Measurements from ENCODE around the gene DIRAS2.
"Not testable (repeated sequence)": the region's sequence is repeated elsewhere in the genome, so short reads cannot be mapped to it uniquely, and the experiment has no call there.

DIRAS2 gene, protein sequence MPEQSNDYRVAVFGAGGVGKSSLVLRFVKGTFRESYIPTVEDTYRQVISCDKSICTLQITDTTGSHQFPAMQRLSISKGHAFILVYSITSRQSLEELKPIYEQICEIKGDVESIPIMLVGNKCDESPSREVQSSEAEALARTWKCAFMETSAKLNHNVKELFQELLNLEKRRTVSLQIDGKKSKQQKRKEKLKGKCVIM

DNA sequence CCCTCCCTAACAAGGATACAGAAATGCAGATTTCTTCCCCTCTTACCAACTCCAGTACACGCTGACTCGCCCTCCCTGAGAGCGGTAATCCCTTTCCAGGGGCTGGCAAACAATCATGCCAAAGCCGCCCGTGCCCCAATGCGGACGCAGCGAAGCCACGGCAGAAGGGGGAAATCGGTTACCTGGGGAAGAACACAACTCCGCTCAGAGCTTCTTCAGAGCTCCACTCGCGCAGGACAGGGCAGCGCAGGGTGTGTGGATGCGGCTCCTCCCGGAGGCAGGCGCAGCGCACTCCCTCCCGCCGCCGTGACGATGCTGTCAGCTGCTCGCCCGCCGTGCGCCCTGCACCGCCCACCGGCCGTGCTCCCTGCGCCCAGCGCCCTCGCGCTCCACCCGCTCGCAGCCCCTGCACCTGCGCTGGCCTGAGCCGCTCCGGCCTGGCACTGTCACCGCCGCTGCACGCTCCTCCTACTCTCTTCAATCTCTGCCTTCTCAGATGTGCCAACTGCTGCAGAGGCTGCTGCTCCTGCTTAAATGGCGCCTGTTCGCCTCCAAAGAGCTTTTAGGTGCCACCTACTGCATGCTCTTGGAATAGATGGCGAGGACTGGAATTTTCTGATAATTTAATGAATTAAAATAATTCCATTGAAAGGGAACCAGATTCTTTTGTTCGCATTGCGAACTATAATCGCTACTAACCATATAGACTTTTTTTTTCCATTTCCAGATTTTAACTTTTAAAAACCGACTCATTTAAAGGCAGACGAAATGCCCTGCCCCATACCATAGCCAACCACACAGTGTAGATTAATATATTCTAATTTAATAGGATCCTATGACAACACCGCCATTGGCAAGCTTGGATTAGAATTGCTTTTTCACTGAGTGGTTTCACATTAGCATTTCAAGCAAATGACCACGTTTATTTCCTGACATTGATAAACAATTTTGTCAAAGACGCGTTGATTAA lies at the start of gene DIRAS2:
Gene DIRAS2 (minus strand): TSS at position 255 of the 970 bp plus-strand sequence. CDS start 28,997 bp downstream, outside the sequence.
- peak; percentile 81 for DNase-seq (ENCODE audit: low spot score)

- DNase-seq (ENCODE audit: low spot score), result no peak
These were observed 42.1 kb upstream of the DIRAS2 start for GRCh38 chr9:90684736-90685135.

- no peak for DNase-seq (ENCODE audit: low spot score)
These were observed 41.5 kb upstream of the DIRAS2 start for GRCh38 chr9:90684106-90684505.

- DNase-seq (ENCODE audit: low spot score), result no peak
These were observed 37.9 kb upstream of the DIRAS2 start for GRCh38 chr9:90680534-90680933.

DNA sequence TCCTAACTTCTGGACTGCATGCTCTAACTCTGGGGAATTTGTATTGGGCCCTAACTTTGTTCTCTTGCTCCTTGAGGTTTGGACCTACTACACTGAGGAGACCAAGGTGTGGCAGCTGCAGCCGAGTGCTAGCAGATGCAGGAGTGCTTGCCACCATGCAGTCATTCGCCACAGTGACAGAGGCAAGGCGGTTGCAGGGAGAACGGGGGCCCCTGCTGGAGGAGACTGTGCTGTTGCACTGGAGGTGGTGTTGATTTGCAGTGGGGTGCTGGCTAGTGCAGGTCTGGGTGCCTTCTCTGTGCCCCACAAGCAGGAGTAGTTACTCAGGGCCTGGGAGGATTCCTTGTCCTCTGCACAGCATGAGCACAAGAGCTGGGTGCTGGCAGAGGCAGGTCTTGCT lies 22.4 kb upstream of the DIRAS2 start:
- DNase-seq (ENCODE audit: low spot score), result no peak

DNA sequence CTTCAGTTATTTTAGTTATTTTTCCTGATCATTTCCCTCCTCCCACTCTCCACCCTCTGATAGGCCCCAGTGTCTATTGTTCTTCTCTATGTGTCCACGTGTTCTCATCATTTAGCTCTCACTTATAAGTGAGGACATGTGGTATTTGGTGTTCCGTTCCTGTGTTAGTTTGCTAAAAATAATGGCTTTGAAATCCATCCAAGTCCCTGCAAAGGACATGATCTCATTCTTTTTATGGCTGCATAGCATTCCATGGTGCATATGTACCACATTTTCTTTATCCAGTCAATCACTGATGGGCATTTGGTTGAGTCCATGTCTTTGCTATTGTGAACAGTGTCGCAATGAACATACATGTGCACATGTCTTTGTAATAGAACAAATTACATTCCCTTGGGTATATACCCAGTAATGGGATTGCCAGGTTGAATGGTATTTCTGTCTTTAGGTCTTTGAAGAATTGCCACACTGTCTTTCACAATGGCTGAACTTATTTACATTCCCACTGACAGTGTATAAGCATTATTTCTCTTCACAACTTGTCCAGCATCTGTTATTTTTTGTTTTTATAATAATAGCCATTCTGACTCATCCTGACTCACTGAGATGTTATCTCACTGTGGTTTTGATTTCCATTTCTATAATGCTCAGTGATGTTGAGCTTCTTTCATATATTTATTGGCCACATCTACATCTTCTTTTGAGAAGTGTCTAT lies 17.2 kb upstream of the DIRAS2 start:
- no peak for DNase-seq (ENCODE audit: low spot score)

- DNase-seq (ENCODE audit: low spot score), result no peak
These were observed 16.2 kb upstream of the DIRAS2 start for GRCh38 chr9:90658783-90659182.

DNA sequence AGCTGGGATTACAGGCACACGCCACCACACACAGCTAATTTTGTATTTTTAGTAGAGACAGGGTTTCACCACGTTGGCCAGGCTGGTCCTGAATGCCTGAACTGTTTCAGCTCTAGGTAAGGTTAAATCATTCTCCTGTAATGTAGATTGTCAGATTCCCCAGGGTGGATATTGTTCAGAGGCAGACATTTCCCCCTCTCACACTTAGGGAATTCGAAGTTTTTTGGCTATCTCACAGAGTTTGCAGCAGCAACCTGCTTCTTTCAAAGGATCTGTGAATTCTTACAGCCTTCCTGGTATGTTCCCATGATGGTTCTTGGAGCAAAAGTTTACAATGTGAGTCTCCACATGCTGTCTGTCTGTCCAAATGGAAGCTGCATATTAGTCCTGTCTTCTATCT lies 15.6 kb upstream of the DIRAS2 start:
- DNase-seq (ENCODE audit: low spot score), result no peak

DNA sequence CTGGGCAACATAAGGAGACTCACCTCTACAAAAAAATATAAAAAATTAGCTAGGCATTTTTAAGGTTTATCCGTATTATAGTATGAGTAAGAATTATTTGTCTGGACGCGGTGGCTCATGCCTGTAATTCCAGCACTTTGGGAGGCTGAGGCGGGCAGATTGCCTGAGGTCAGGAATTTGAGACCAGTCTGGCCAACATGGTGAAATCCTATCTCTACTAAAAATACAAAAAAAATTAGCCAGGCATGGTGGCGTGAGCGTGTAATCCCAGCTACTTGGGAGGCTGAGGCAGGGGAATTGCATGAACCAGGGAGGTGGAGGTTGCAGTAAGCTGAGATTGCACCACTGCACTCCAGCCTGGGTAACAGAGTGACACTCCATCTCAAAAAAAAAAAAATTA lies 14.3 kb upstream of the DIRAS2 start:
- DNase-seq (ENCODE audit: low spot score), result not testable (repeated sequence)

GRCh38 chr9:90651246-90651645 lies 8.6 kb upstream of the DIRAS2 start:
- no peak for DNase-seq (ENCODE audit: low spot score)

DNA sequence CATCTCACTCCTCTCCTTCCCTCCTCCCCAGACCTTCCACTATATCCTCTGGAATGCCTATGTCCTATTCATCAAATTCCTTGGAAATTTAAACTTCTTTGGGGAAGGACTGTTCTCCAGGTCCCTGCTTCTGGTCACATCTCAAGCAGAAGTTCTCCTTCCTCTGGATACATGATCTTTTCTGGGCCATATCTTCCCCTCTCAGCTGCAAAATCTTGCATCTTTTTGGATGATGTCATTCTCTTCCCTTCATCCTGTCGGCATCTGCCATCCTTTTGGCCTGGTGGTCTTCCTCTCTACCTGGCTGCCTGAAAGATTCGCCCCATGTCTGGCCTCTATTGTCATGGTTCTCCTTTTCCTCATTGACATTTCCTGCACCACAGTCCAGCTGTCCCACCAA lies 5.2 kb upstream of the DIRAS2 start:
- no peak for DNase-seq (ENCODE audit: low spot score)

DNA sequence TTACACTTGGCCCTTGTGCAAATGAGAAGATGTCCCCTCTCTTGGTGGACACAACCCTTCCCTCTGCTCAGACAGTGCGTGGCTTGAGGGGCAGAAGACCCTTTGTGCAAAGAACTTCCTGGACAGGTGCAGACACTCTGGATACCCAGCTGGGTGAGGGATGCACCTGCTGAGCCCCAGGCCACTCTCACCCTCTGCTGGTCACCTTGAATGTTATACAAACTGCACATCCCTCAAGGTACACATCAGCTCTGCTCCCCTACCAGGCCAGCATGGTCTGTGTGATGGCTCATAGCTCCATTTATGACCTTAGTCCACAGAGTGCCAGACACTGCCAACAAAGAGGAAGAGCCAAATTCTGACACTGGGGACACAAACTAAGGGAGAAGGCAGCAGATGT lies 3.1 kb upstream of the DIRAS2 start:
- DNase-seq (ENCODE audit: low spot score), result no peak

- DNase-seq (ENCODE audit: low spot score), result peak; percentile 54
These were observed 638 bp downstream of the DIRAS2 start for GRCh38 chr9:90641884-90642487.

DNA sequence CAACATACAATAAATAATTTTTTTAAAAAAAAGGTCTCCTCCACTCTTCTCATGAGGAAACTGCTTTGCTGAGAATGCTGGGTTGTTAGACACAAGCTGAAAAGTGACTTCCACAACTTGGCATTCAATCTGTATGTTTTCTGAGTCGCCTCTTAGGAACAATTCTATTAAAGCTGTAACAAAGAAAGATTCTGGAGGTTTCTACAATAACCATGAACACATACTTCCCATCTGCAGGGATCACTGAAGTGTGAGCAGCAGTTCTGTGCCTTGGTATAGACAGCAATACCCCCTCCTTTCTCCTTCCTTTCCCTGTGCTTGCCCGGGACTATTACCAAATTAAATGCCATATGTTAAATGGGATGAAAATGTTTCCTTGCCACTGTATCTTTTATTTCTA lies 1.5 kb downstream of the DIRAS2 start:
- DNase-seq (ENCODE audit: low spot score), result no peak

GRCh38 chr9:90640361-90640760 lies 2.3 kb downstream of the DIRAS2 start:
- DNase-seq (ENCODE audit: low spot score), result no peak

DNA sequence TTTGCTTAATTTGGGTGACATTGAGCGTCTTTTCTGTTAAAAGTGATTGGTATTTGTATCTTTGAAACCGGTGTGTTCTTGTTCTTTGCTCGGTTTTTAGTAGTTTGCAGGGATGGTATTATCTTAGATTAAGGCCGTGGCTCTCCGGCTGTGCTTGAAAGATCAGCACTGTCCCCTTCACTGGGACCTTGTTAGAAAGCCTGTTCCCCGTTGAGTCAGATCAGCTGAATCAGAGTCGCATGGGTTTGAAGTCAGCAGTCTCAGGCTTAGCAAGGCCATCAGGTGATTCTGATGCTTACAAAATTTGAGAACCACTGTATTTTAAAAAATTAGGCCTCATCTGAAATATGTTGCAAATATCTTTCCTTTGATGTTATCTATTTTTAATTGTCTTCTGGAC lies 5.0 kb downstream of the DIRAS2 start:
- DNase-seq (ENCODE audit: low spot score), result no peak

- no peak for DNase-seq (ENCODE audit: low spot score)
These were observed 9.9 kb downstream of the DIRAS2 start for GRCh38 chr9:90632647-90633207.

DNA sequence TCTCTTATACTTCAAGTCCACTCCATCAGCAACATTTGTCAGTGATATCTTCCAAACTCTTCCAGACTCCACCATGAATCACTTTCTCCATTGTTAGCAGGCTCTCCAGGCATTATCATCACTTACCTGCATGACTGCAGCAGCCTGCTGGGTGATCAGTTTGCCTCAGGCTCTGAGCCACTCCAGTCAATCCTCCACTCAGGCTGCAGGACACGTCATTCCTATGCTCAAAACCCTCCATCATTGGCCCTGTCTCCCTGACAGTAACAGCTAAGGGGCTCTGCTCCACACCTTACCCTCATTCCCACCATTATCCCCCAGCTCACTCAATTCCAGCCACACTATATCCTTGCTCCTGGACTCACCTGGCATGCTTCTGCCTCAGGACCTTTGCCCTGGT lies 10.7 kb downstream of the DIRAS2 start:
- no peak for DNase-seq (ENCODE audit: low spot score)

DNA sequence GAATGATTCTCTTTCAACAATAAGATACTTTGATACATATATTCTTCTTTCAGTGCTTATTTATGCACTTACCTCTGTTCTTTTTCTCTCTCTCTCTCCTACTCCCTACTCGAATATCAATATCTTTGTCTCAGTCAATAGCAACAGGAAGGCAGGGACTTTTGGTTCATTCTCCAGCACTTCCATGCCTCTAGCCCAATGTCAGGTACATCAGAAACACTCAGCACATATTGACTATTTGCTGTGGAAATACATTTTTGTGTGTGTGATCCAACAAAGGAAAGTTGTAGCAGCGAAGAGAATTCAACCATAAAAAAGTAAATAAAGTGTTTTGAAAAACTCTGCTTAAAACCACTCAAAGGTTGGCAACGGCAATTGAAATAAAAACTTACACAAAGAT lies 12.6 kb downstream of the DIRAS2 start:
- no peak for DNase-seq (ENCODE audit: low spot score)

- DNase-seq (ENCODE audit: low spot score), result no peak
These were observed 13.3 kb downstream of the DIRAS2 start for GRCh38 chr9:90629354-90629753.

DNA sequence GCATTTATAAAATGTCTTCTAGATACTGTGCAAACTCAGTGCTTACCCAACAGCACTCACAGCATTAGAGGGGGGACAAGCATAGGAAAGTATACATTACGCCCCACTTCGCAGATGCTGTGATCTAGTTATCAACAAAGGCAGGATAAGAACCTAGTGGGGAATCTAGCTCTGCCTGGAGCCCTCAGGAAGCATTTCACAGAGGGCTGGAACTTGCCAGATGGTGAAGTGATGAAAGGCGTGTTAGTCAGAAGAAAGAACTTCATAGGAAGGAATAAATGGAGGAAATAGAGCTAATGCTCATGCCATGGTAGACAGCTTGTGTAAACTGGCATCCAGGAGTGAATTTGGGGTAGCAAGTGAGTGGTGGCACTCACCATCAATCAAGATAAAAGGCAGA lies 25.8 kb downstream of the DIRAS2 start:
- no peak for DNase-seq (ENCODE audit: low spot score)

DNA sequence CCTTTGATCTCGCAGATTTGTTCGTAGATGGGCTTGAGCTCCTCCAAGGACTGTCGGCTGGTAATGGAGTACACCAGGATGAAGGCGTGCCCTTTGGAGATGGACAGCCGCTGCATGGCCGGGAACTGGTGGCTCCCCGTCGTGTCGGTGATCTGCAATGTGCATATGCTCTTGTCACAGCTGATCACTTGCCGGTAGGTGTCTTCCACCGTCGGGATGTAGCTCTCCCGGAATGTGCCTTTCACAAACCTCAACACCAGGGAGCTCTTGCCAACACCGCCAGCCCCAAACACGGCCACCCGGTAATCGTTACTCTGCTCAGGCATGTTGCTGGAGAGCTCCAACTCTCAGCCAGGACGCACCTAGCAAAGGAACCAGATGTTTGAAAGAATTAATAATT lies 29.1 kb downstream of the DIRAS2 start:
- no peak for DNase-seq (ENCODE audit: low spot score)

All from putamen (tissue), 1 donor.